IMR-90 (cell line): ENCODE results near the gene RNF212B. TPM values are rescaled to one million over a fixed set of nuclear protein-coding genes. Genes with fewer than 3 reads are reported as not detected.

ENCODE experiments used
- ATAC-seq: fragments of 200-7000 bp; cut with Tn5 transposase; 2 replicates; pipeline ENCODE4 v1.9.1; 2020; ENCODE audit warnings: low read depth, mild to moderate bottlenecking, moderate library complexity
- BruUV-seq: library from RNA; stranded (reverse); fragments of 400-500 nt; replicated peaks from 2 replicates; lab custom pipeline; 2021; lab: Mats Ljungman, UMichigan
- CTCF ChIA-PET: fragments of 300-600 bp; formaldehyde crosslinking; extraction: SDS; loops from one replicate; lab custom pipeline; 2021; ENCODE audit warnings: antibody characterized with exemption; lab: Yijun Ruan, JAX
- POLR2A ChIA-PET: fragments of 300-600 bp; sonication (Branson Sonifier 250); formaldehyde crosslinking; loops from one replicate; lab custom pipeline; 2022; ENCODE audit warnings: antibody characterized with exemption; ENCODE audit not compliant: unreplicated experiment; lab: Charles Lee
- DNase-seq: peaks from one replicate; pipeline ENCODE4 v3.0.0; 2013
- H2AFZ ChIP-seq: replicated peaks from 2 replicates; pipeline ENCODE3; 2013; ENCODE audit warnings: low read length, mild to moderate bottlenecking; ENCODE audit not compliant: poor library complexity
- H2AK5ac ChIP-seq: 2 replicates; pipeline ENCODE4 v1.6.1; 2013; ENCODE audit warnings: low read depth, low read length, inconsistent platforms
- H2AK9ac ChIP-seq: replicated peaks from 2 replicates; pipeline ENCODE3; 2013; ENCODE audit warnings: mild to moderate bottlenecking, low read depth, low read length, moderate library complexity; ENCODE audit not compliant: poor library complexity
- H2BK120ac ChIP-seq: 2 replicates; pipeline ENCODE4 v1.6.1; 2013; ENCODE audit warnings: low read depth, low read length, inconsistent platforms
- H2BK15ac ChIP-seq: 3 replicates; pipeline ENCODE4 v1.6.1; 2013; ENCODE audit warnings: low read depth, low read length, inconsistent platforms
- H2BK20ac ChIP-seq: 2 replicates; pipeline ENCODE4 v1.6.1; 2013; ENCODE audit warnings: low read depth, mild to moderate bottlenecking, inconsistent platforms, low read length, moderate library complexity
- H2BK5ac ChIP-seq: 2 replicates; pipeline ENCODE4 v1.6.1; 2013; ENCODE audit warnings: mild to moderate bottlenecking, low read depth, low read length, inconsistent platforms; ENCODE audit not compliant: poor library complexity, severe bottlenecking
- H3K14ac ChIP-seq: replicated peaks from 2 replicates; pipeline ENCODE4 v1.6.1; 2013; ENCODE audit warnings: low read depth, low read length, inconsistent platforms
- H3K18ac ChIP-seq: 2 replicates; pipeline ENCODE4 v1.6.1; 2013; ENCODE audit warnings: low read depth, low read length, control low read depth
- H3K23ac ChIP-seq: 2 replicates; pipeline ENCODE4 v1.6.1; 2013; ENCODE audit warnings: low read depth, low read length, inconsistent platforms
- H3K27ac ChIP-seq: 2 replicates; pipeline ENCODE4 v1.5.1; 2013; ENCODE audit warnings: mild to moderate bottlenecking, control low read depth, low read length; ENCODE audit not compliant: insufficient read depth
- H3K27me3 ChIP-seq: 2 replicates; pipeline ENCODE4 v1.6.1; 2013; ENCODE audit warnings: low read length; ENCODE audit not compliant: control insufficient read depth, insufficient read depth
- H3K36me3 ChIP-seq: 2 replicates; pipeline ENCODE4 v1.6.1; 2013; ENCODE audit warnings: low read length, mixed read lengths; ENCODE audit not compliant: control insufficient read depth, insufficient read depth
- H3K4ac ChIP-seq: 2 replicates; pipeline ENCODE4 v1.6.1; 2013; ENCODE audit warnings: low read depth, low read length, inconsistent platforms
- H3K4me1 ChIP-seq: 2 replicates; pipeline ENCODE4 v1.6.1; 2013; ENCODE audit warnings: low read length, mixed read lengths; ENCODE audit not compliant: control insufficient read depth, insufficient read depth
- H3K4me2 ChIP-seq: 2 replicates; pipeline ENCODE4 v1.6.1; 2013; ENCODE audit warnings: low read depth, mild to moderate bottlenecking, control low read depth, low read length, moderate library complexity
- H3K4me3 ChIP-seq: 2 replicates; pipeline ENCODE4 v1.5.1; 2013; ENCODE audit warnings: low read depth, mild to moderate bottlenecking, control low read depth, low read length, moderate library complexity; ENCODE audit not compliant: insufficient read depth
- H3K56ac ChIP-seq: 2 replicates; pipeline ENCODE4 v1.6.1; 2013; ENCODE audit warnings: low read length, inconsistent platforms; ENCODE audit not compliant: insufficient read depth; ENCODE audit errors: extremely low read depth
- H3K79me1 ChIP-seq, 2 experiments: 2 replicates each; pipeline ENCODE4 v1.6.1; 2013; ENCODE audit warnings: low read length in 2 of 2, inconsistent platforms in 1 of 2, low read depth in 1 of 2
- H3K9ac ChIP-seq: 2 replicates; pipeline ENCODE4 v1.6.1; 2013; ENCODE audit warnings: low read depth, low read length, control low read depth
- H3K9me1 ChIP-seq: 2 replicates; pipeline ENCODE4 v1.6.1; 2013; ENCODE audit warnings: low read length, inconsistent platforms; ENCODE audit not compliant: insufficient read depth
- H3K9me3 ChIP-seq: 2 replicates; pipeline ENCODE4 v1.6.1; 2013; ENCODE audit warnings: low read length; ENCODE audit not compliant: control insufficient read depth, insufficient read depth
- H4K20me1 ChIP-seq: 2 replicates; pipeline ENCODE4 v1.6.1; 2013; ENCODE audit warnings: low read length, inconsistent platforms; ENCODE audit not compliant: insufficient read depth
- H4K5ac ChIP-seq: 2 replicates; pipeline ENCODE4 v1.6.1; 2013; ENCODE audit warnings: mild to moderate bottlenecking, low read depth, low read length, control low read depth
- H4K8ac ChIP-seq, 2 experiments: 2 replicates each; pipeline ENCODE4 v1.6.1; 2013; ENCODE audit warnings: low read depth in 2 of 2, low read length in 2 of 2, control low read depth in 1 of 2, inconsistent platforms in 1 of 2
- H4K91ac ChIP-seq: 2 replicates; pipeline ENCODE4 v1.6.1; 2013; ENCODE audit warnings: low read depth, low read length, inconsistent platforms; ENCODE audit not compliant: insufficient read depth
- CEBPB ChIP-seq: IDR thresholded peaks from 2 replicates; pipeline ENCODE4 v1.6.1; 2012; ENCODE audit warnings: low read depth, low read length, improper control_type of control experiment
- MAFK ChIP-seq: IDR thresholded peaks from 2 replicates; pipeline ENCODE4 v1.6.1; 2012; ENCODE audit warnings: low read depth, low read length, improper control_type of control experiment
- MAZ ChIP-seq: IDR thresholded peaks from 2 replicates; pipeline ENCODE4 v1.6.1; 2012; ENCODE audit warnings: low read depth, mild to moderate bottlenecking, low read length, improper control_type of control experiment, moderate library complexity, borderline replicate concordance
- POLR2A ChIP-seq: IDR thresholded peaks from 2 replicates; pipeline ENCODE4 v1.6.1; 2012; ENCODE audit warnings: mild to moderate bottlenecking, low read depth, low read length
- WGBS, 2 experiments: methylation state at CpG; one replicate each; pipeline versions ENCODE4 v1.1.5 to v1.1.7; 2013; ENCODE audit warnings: missing lambda C conversion rate in 2 of 2; ENCODE audit not compliant: insufficient read length in 1 of 2; ENCODE audit errors: extremely low coverage in 2 of 2; 5-methylcytosine and 5-hydroxymethylcytosine counted together
- dilution Hi-C: fragments of 300-500 bp; cut with HindIII; formaldehyde crosslinking; loops from one replicate; pipeline ENCODE4 v1.14.3; 2018; ENCODE audit warnings: low sequenced_read_pairs; ENCODE audit not compliant: unreplicated experiment
- in situ Hi-C: fragments of 300-500 bp; cut with MboI; formaldehyde crosslinking; loops from 3 replicates; pipeline ENCODE4 v1.14.3; 2019; ENCODE audit warnings: low sequenced_read_pairs, inconsistent platforms, mixed read lengths
- intact Hi-C: fragments of 100-400 bp; cut with micrococcal nuclease; formaldehyde crosslinking; loops from 2 replicates; pipeline ENCODE4 v1.10.0; 2022
- polyA plus RNA-seq, 3 experiments: library from polyadenylated mRNA; depleted of rRNA; stranded (reverse); fragments of >200 nt; gene quantifications; 2 replicates each; pipeline ENCODE4 v1.2.3, GENCODE V29; 2012; ENCODE audit warnings: low replicate concordance in 1 of 3
- total RNA-seq: library from RNA; depleted of rRNA; stranded (reverse); fragments of >200 nt; gene quantifications from 2 replicates; pipeline ENCODE4 v1.2.3, GENCODE V29; 2012

RNF212B gene
- total and polyA plus RNA-seq, 2 of the 4 experiments (the other 2 are of a cell fraction): not detected

DNA sequence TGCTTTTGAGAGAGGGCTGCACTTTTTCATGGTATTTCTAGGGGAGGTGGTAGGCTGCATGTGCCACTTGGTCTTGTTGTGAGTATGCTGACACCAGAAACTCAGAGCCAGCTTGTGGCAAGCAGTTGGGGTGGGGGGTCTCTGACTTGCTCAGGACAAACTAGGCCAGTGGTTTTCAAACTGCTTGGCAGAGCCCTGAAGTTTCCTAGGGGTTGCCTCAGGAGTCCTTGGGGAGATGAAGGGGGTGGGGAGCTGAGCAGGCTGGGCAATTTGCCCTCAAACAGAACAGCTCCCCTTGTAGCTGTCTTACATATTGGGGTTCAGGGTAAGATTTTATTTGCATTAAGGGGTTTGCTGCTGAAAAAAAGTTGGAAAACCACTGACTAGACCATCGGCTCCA, 72.8 kb downstream of the RNF212B start:
- Histone ChIP-seq H3K4ac (no peak overlapping the region), H4K91ac (no peak overlapping the region), H3K14ac (no peak overlapping the region), H3K9ac (no peak overlapping the region), H2AFZ (no peak overlapping the region), H3K36me3 (peaks cover 37% of the 10 kb centered on the region), H3K9me3 (no peaks in the 10 kb centered on the region), H3K23ac (no peak overlapping the region), H4K5ac (no peak overlapping the region), H3K18ac (no peak overlapping the region), H3K4me3 (no peak overlapping the region), H2AK9ac (no peak overlapping the region), H3K4me2 (no peak overlapping the region), H2BK5ac (no peak overlapping the region), H3K56ac (no peak overlapping the region), H3K27me3 (no peaks in the 10 kb centered on the region), H3K9me1 (peaks cover 20% of the 10 kb centered on the region; the same call in 1 of the 2 replicates), H3K27ac (no peak overlapping the region), H4K8ac (no peak overlapping the region), H2BK120ac (no peak overlapping the region), H4K20me1 (peaks cover 35% of the 10 kb centered on the region), H3K4me1 (peaks cover 19% of the 10 kb centered on the region), H2BK15ac (no peak overlapping the region), H3K79me1 (peaks cover 20 to 53% of the 10 kb centered on the region in 2 experiments), H2AK5ac (no peak overlapping the region), H2BK20ac (no peak overlapping the region)
- TF ChIP-seq POLR2A (no peak), MAFK (no peak), CEBPB (no peak), MAZ (no peak)
- POLR2A ChIA-PET: no interaction called here
- intact Hi-C loops: no loop called here
- in situ Hi-C loops: loop anchor here (25.0 kb wide), 3 partner anchors 773 to 1127 kb away; partner anchors contain the start of genes CBLN3, EMC9, FITM1 and KHNYN
- DNase-seq (no peak), ATAC-seq (no peak)
- CTCF ChIA-PET: interaction anchor here (0.6 kb wide), 1 partner anchor 164 kb away, joined by 3 read pairs; no protein-coding TSS in a partner anchor
- WGBS, 2 experiments: no CpG with 5 or more reads among the region's 1 CpG
- BruUV-seq: no TSS peak
- dilution Hi-C loops: no loop called here
